Middle frontal gyrus (tissue), 1 donor: Measurements from ENCODE around the gene EMILIN2.
"Not testable (repeated sequence)": the region's sequence is repeated elsewhere in the genome, so short reads cannot be mapped to it uniquely, and the experiment has no call there.

Source experiments
- DNase-seq: peaks from one replicate; pipeline ENCODE4 v3.0.0-alpha.2; 2015; ENCODE audit warnings: low spot score; ENCODE audit errors: extremely low spot score

EMILIN2 gene

GRCh38 chr18:2843146-2843545 lies 3.7 kb upstream of the EMILIN2 start:
- no peak for DNase-seq

- no peak for DNase-seq
Observed at GRCh38 chr18:2845172-2845571, 1.6 kb upstream of the EMILIN2 start.

- no peak for DNase-seq
Observed at GRCh38 chr18:2847317-2848246, 776 bp downstream of the EMILIN2 start.

- DNase-seq, result no peak
Observed at GRCh38 chr18:2848247-2849246, 1.7 kb downstream of the EMILIN2 start.

- DNase-seq, result no peak
Observed at GRCh38 chr18:2850816-2851215, 4.0 kb downstream of the EMILIN2 start.

GRCh38 chr18:2851771-2852170 lies 5.0 kb downstream of the EMILIN2 start:
- DNase-seq, result no peak

- not testable (repeated sequence) for DNase-seq
Observed at GRCh38 chr18:2852460-2852859, 5.7 kb downstream of the EMILIN2 start.

GRCh38 chr18:2853173-2853925 lies 6.5 kb downstream of the EMILIN2 start:
- no peak for DNase-seq

GRCh38 chr18:2853926-2854664 lies 7.3 kb downstream of the EMILIN2 start:
- DNase-seq, result no peak

GRCh38 chr18:2854875-2855274 lies 8.1 kb downstream of the EMILIN2 start:
- DNase-seq, result no peak

GRCh38 chr18:2855560-2856350 lies 8.9 kb downstream of the EMILIN2 start:
- no peak for DNase-seq

GRCh38 chr18:2856547-2857170 lies 9.9 kb downstream of the EMILIN2 start:
- DNase-seq, result no peak

GRCh38 chr18:2857491-2858131 lies 10.8 kb downstream of the EMILIN2 start:
- no peak for DNase-seq

GRCh38 chr18:2860397-2860796 lies 13.6 kb downstream of the EMILIN2 start:
- DNase-seq, result not testable (repeated sequence)

GRCh38 chr18:2863997-2864396 lies 17.2 kb downstream of the EMILIN2 start:
- DNase-seq, result not testable (repeated sequence)

GRCh38 chr18:2866465-2866864 lies 19.7 kb downstream of the EMILIN2 start:
- not testable (repeated sequence) for DNase-seq

GRCh38 chr18:2869207-2869606 lies 22.4 kb downstream of the EMILIN2 start:
- DNase-seq, result no peak

GRCh38 chr18:2871111-2871720 lies 24.4 kb downstream of the EMILIN2 start:
- DNase-seq, result no peak
